Effector CD8-positive, alpha-beta T cell (primary cell): ENCODE data around the gene TXNDC17.
"Not testable (repeated sequence)": the region's sequence is repeated elsewhere in the genome, so short reads cannot be mapped to it uniquely, and the experiment has no call there.

ENCODE experiments used
- DNase-seq: peaks from one replicate; lab custom pipeline; 2025; lab: John Stamatoyannopoulos, UW
- total RNA-seq, 4 experiments: gene quantifications; one replicate each; lab custom pipeline; 2026; lab: John Stamatoyannopoulos, UW

TXNDC17 gene
- 8.5 to 16.7 (median 11.0) reads per million in 4 experiments for total RNA-seq

DNA sequence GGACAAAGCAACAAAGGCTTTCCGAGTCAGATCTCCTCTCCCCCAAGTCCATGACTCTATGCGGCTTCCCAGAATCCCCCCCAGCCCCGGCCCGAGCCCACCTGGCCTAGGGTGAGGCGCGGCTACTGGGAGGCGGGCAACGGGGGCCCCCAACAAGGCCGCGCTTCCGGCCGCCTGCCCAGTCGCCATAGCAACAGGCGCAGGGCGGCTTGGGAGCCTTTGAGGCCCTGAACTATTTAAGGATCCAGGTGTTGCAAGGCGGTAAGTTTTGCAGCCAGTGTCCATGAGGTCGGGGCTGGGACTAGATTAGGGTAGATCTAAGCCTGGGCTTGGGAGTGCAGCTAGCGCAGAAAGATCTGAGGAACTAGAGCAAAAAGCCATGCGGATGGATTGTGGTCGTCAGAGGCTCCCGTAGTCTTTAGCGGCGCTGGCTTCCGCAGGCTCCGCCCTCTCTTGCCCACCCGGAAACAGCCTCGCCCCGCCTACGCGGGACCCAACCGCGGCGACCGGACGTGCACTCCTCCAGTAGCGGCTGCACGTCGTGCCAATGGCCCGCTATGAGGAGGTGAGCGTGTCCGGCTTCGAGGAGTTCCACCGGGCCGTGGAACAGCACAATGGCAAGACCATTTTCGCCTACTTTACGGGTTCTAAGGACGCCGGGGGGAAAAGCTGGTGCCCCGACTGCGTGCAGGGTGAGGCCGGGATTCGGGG, at the start of gene TXNDC17, which contains the start of gene KIAA0753:
Gene TXNDC17 (plus strand): TSS at position 525 of the 711 bp plus-strand sequence. CDS start 23 bp downstream, at position 548.
Gene KIAA0753 (minus strand): TSS at position 176 of the 711 bp plus-strand sequence. CDS start 5,608 bp downstream, outside the sequence.
- peak; percentile 71 for DNase-seq

DNA sequence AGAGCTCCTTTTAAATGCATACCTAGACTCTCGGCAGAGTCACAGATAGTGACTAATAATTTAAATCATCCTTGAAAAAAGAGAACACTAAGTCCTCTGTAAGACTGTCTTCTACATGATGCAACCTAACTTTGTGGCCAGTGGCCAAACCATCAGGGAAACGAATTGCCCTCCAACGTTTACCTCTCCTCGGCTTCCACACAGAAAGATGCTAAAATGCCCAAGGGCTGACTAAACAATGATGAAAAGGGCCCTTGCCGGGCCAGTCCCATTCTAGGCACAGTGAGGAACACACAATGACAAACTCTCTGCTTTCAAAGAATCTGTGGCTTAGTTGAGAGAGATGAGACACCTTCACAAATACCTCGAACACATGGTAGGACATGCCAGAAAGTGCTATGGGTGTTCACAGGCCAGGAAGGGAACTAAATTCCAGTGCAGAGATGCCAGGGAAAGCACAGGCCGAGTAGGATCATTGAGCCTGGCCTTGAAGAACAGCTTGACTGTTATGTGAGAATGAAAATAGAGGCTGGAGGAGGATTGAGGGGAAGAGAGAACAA, 49.2 kb upstream of the TXNDC17 start:
- DNase-seq = no peak

DNA sequence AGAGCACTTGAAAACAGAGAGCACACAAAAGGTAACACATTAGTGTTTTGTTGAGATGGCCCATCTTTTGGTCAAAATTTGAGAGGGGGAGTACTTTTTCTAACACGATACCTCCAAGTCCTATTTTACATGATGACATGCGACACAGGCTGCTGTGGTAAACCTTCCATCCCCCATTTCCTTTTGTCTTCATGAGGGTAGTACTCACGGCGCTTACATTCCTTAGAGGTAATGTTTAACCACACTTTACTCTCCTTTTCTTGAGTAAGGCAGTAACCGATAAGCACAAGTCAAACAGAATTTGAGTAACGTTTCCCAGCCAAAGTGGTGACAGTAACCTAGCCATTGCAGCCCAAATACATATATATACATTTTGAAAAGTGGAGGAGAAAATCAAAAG, 48.7 kb upstream of the TXNDC17 start:
- no peak for DNase-seq

DNA sequence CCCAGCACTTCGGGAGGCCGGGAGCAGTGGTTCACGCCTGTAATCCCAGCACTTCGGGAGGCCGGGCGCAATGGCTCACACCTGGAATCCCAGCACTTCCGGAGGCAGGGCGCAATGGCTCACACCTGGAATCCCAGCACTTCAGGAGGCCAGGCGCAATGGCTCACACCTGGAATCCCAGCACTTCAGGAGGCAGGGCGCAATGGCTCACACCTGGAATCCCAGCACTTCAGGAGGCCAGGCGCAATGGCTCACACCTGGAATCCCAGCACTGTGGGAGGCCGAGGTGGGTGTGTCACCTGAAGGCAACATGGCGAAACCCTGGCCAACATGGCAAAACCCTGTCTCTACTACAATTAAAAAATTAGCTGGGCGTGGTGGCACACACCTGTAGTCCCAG, 47.5 kb upstream of the TXNDC17 start:
- DNase-seq = not testable (repeated sequence)

DNA sequence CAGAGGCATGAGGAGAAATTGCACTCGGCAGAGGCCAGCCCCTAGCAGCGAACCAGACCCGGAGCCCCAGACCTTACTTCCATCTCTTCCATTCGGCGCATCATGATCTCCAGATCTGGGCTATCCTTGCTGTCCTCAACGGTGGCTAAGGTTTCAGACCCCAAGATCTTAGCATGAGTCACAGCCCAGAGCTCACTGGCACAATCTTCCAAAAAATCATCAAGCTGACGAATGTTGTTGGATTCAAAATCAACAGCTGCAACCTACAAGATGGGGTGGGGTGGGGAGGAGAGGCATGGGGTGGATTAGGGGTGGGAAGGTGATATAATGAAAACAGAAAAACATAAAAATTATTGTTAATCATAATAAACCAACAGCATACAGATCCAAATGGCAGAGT, 44.8 kb upstream of the TXNDC17 start:
- no peak for DNase-seq

DNA sequence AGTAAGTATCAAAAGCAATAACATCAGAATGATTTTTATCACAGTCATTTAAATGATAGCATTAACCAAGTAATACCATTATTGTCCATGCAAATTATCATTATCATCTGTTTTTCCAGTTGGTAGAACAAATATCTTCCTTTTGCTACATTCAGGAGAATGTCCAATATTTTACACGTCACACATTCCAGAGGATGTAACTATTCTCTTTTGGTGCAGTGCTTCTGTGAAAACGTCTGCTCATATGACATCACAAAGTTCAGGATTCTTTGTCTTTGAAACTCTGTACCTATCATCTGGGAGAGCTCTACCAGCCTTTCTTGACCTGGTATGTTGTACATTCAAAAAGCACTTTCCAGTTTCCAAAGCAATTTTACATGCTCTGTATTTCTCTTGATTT, 44.3 kb upstream of the TXNDC17 start:
- DNase-seq = no peak

DNA sequence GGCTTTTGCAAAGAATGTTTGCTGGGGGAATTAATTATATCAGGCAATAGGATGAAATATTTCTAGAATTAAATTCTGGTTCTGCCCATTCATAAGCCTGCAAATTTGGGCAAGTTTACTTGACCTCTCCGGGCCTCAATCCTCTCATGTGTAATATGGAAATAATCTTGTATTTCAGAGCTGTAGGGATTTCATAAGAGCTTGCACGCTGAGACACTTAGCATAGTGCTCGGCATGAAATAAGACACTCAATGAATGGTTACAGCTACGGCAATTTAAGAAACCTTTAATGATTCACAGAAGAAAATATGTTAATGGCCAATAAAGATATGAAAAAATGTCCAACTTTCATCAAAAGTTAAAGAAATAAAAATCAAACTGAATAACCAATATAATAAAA, 43.9 kb upstream of the TXNDC17 start:
- no peak for DNase-seq

DNA sequence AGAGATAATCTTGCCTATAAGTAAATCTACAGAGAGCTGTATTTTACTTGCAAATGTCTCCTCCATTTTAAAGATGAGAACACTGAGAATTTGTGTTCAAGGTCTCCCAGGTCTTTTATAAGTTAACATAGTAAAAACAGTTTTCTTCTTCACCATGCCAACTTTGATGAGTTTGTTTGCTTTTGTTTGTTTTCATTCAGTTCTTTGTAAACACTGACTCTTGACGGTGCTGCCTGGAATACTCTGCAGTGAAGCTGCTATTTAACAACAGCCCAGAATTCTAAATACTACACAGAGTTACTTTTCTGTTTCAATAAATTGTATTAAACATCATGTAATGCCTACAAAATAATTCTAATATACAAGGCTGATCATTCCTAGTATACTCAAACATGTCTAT, 43.1 kb upstream of the TXNDC17 start:
- no peak for DNase-seq

DNA sequence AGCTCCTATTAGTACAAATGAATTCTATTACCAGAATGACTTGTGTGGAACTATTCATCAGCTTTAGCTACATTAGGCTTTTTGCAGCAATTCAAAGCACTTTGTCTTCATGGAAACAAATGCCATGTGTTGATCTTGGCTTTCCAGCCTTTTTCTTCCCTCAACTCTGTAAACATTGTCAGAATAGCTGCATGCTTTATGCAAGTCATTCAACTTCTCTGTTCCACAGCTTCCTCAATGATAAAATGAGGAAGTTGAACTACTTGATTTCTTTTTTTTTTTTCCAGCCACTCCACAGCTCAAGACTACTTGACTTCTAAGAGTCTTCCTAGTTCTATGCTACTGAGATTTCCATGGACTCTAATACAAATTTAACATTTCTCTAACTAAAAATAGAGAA, 41.5 kb upstream of the TXNDC17 start:
- no peak for DNase-seq

DNA sequence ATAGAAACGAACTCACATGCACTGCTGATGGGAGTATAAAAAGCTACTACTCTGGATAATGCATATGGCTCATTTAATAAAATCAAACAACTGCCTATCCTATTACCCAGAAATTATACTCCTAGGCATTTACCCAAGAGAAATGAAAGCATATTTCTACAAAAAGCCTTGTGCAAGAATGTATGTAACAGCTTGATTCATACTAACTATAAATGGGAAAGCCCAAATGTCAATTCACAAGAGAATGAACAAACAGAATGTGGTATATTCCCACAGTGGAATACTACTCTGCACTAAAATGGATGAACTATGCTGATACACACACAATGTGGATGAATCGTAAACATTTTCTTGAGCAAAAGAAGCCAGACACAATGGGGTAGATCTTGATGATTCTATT, 38.7 kb upstream of the TXNDC17 start:
- DNase-seq = no peak

DNA sequence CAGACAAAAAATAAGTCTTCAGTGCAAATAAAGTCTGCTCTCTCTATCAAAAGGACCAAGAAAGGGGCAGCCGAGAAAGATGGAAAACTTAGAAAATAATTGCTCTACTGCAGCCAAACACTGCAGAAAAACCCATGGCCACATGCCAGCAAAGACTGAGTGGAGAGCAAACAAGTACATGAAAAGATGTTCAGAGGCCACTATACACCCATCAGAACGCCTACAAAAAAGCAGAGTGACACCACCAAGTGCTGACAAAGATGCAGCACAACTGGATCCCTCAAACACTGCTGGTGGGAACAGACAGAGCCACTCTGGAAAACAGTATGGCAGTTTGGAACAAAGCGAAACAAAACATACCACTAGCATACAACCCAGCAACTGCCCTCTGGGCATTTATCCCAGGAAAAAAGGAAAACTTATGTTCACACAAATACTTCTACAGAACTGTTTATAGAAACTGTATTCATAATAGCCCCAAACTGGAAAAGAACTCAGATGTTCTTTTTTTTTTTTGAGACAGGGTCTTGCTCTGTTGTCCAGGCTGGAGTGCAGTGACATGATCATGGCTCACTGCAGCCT, 37.0 kb upstream of the TXNDC17 start:
- no peak for DNase-seq

DNA sequence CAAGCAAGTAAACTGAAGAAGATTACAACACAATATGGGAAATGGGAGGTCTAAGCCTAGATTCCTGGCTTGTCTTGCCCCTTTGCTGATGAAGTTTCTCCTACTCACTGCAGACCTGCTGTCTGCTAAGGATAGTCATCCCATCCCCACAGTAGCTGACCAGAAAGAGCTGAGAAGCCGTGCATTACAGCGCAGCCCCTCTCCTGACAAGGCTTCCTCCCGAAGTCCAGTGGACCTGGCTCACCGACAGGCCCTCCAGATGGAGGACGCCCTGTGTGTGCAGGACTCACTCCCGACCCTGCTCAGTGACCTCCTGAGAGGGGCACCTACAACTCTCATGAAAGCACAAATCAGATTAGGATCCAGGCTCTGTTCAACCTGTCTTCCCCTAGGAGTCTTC, 35.7 kb upstream of the TXNDC17 start:
- no peak for DNase-seq

DNA sequence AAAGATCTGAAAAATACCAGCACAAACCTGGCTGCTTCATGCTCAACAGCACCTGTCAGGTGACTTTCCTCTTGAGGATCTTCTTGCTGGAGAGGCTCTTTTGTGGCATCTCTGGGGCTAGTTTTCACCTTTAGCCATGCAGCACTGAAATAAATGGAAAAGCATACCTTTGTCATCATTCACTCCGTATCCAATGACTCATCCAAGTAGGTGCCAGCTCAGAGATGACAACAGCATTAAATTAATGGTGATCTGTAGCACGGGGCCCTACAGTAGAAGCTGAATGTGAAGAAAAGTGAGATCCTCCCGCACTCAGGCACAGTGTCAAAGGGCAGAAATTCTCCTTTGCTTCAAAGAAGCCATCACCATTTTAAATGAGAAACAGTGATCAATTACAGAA, 32.5 kb upstream of the TXNDC17 start:
- no peak for DNase-seq

DNA sequence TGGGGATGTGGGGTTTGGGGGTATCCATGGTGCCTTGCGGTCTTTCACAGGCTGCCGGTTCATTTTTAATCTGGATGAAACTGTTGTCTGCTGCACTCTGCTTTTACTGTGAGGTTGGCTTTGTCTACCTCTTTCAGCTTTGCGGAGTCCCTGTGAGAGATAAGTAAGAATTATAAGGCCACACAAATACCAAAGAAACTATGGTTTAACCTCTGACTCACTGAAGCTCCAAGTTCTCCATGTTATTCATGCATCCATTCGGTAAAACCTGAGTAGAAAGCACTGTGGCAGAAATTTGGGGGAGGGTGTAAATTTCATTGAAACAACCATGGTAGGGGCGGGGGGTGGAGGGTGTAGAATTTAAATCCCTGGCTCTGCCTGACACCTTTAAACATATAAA, 30.8 kb upstream of the TXNDC17 start:
- DNase-seq = no peak

DNA sequence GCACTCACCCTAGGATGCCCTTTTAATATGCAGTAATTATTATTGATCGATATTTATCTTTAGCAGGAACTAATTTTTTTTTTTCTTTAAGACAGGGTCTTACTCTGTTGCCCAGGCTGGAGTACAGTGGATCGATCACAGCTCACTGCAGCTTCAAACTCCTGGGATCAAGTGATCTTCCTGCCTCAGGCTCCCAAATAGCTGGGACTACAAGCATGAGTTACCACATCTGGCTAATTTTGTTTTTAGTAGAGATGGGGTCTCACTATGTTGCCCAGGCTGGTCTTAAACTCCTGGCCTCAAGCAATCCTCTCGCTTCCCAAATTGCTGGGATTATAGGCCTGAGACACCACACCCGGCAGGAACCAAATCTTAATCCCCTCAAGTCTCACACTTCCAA, 29.6 kb upstream of the TXNDC17 start:
- no peak for DNase-seq

DNA sequence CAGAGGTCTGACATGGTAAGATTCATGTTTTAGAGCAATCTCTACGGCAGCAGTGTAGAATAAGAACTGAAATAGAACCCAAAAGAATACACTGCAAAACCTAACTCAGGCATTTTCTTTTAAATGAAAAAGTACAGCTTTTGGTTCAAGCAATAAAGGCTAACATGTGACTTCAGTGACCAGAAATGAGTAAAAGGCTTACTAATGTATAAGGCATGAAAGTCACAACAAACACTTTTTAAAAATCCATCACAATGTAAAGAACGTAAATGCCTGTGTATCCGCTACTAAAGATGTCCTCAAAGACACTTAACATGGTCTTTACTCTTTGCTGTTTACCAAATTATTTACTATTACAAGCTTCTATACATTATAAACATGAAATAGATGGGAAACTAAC, 16.9 kb upstream of the TXNDC17 start:
- no peak for DNase-seq

DNA sequence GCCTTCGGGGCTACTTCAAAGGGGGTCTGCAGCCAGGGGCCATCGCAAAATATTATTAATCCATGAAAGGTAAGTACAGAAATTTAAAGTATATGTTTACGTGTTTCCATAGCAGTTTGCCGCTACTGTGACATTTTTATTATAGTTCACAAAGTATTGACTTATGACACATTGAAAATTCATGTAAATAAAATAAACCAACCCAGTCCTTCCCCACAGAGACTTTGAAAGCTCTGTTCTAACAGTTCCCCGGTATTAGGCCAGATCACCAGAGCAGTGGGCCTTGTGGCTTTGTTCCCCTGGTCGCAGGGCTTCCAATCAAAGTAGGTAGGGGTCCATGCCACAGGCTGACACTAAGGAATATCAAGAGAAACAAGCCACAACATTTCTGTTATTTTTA, 14.2 kb upstream of the TXNDC17 start:
- no peak for DNase-seq

DNA sequence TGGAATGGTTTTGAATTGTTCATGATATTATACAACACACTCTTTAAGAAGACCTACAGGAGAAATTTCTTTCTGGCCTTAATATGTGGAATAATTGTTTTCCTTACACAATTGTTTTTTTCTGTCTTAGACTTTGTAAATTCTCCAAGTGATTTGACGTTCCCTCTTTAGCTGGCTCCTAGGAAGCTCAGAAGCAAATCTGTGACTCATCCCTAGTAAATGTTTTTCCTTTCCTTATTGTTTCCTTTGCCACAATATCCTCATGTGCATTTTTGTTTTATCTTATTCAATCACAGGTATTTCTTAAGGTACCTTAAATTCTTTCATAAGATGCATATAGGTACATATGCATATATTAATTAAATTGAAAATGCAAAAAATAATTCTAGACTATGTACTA, 13.8 kb upstream of the TXNDC17 start:
- DNase-seq = no peak

DNA sequence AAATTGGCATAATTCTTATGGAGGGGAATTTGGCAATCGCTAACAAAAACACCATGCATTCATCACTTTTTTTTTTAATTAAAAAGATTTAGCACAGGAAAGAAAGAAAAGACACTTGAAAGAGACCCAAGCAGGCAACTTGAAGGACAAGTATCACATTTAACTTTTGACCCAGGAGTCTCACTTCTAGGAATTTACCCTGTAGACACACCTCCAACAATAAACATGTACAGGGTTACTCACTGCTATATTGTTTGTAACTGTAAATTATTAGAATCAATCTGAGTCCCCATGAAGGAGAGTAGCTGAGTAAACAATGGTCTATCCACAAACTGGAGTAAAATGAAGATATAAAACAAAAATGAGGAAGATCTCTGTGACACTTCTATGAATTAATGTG, 10.5 kb upstream of the TXNDC17 start:
- DNase-seq = no peak

DNA sequence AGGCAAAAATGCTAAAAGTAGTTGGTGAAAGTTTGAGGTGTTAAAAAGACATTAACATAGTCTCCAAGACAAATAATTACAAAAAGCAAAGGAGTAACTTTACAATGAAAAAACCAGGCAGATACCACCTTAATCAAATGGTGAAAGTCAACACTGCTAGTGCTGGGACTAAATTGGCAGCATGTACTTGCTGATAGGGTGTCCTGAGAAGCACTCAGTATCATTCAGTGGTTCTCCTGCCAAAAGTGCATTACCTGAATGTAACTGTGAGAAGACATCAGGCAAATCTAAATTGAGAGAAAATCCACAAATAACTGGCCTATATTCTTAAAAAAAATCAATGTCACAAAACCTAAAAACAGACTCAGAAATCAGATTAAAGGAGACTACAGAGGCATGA, 8.3 kb upstream of the TXNDC17 start:
- no peak for DNase-seq

DNA sequence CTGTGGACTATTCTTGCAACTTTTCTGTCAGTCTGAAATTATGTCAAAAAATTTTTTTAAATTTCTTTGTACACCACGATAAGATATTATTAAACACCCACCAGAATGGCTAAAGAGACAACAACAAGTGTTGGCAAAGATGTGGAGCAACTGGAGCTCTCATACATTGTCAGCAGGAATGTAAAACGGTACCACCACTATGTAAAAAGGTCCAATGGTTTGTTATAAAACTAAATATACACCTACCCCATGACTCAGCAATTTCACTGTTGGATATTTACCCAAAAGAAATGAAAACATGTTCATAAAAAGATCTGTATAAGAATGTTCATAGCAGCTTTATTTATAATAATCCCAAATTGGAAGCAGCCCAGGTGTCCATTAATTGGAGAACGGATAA, 7.6 kb upstream of the TXNDC17 start:
- DNase-seq = no peak

DNA sequence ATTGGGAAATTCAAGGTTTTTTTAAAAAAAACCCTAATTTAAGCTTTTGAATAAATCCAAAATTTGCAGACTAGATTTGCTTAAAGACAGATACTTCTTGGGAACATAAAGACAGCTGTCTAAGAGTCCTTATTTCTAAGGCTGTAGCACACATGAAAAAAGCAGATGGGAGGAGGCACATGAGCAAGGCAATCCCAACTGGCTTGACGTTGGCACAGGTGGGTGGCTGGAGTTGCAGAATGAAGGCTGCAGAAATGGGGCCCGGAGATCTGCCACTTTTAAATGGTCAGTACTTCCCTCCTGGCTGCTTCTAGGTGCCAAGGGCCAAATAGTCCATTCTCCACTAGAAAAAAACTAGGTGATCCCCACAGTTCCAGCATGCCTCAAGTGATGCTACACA, 4.8 kb upstream of the TXNDC17 start:
- DNase-seq = no peak
